SH-SY5Y (cell line): ENCODE results near the gene IGSF23.

Experiments used
- GATA2 ChIP-seq: IDR thresholded peaks from 2 replicates; pipeline ENCODE4 v1.6.1; 2011; ENCODE audit warnings: mild to moderate bottlenecking, low read depth, low read length
- GATA3 ChIP-seq: IDR thresholded peaks from 2 replicates; pipeline ENCODE4 v1.6.1; 2011; ENCODE audit warnings: low read depth, mild to moderate bottlenecking, low read length, moderate library complexity

- TF ChIP-seq GATA2 (no peak), GATA3 (no peak)
Measured at GRCh38 chr19:44675521-44675920, 62.2 kb downstream of the IGSF23 start.
